Endothelial cell of umbilical vein (primary cell): ENCODE data around the gene S100A5. TPM values are rescaled to one million over a fixed set of nuclear protein-coding genes. Genes with fewer than 3 reads are reported as not detected.

ENCODE experiments used
- BruUV-seq: library from RNA; stranded (reverse); fragments of 400-500 nt; replicated peaks from 2 replicates; lab custom pipeline; 2021; lab: Mats Ljungman, UMichigan
- CTCF ChIA-PET: fragments of 300-600, 350-600 bp; sonication (Branson Sonifier 250); formaldehyde crosslinking; loops from one replicate; lab custom pipeline; 2021; ENCODE audit warnings: antibody characterized with exemption, inconsistent platforms; lab: Charles Lee
- POLR2A ChIA-PET: fragments of 300-600, 350-600 bp; sonication (Branson Sonifier 250); formaldehyde crosslinking; loops from one replicate; lab custom pipeline; 2021; ENCODE audit warnings: antibody characterized with exemption, inconsistent platforms; lab: Charles Lee
- DNase-seq: peaks from one replicate; pipeline ENCODE4 v3.0.0-alpha.2; 2011; ENCODE audit warnings: low read depth, low spot score
- FAIRE-seq: peaks from 2 replicates; lab custom pipeline; 2011; peaks lifted over from hg19 to GRCh38; lab: Jason Lieb, UNC
- H2AFZ ChIP-seq: 2 replicates; pipeline ENCODE4 v1.6.0; 2012; ENCODE audit warnings: low read depth, low read length, control low read depth, inconsistent platforms
- H3K27ac ChIP-seq: 2 replicates; pipeline ENCODE4 v1.5.1; 2011; ENCODE audit warnings: low read depth, mild to moderate bottlenecking, control low read depth, low read length, moderate library complexity; ENCODE audit not compliant: insufficient read depth
- H3K27me3 ChIP-seq, 2 experiments: 2 replicates each; pipeline versions ENCODE4 v1.6.0 to v1.6.1; 2011; ENCODE audit warnings: low read length in 2 of 2, mixed read lengths in 1 of 2; ENCODE audit not compliant: control insufficient read depth in 2 of 2, insufficient read depth in 2 of 2
- H3K36me3 ChIP-seq, 2 experiments: 2 replicates in 1 of 2; 3 replicates in 1 of 2; pipeline ENCODE4 v1.5.1; 2011; ENCODE audit warnings: low read length in 2 of 2, mild to moderate bottlenecking in 1 of 2, moderate library complexity in 1 of 2; ENCODE audit not compliant: control insufficient read depth in 2 of 2, insufficient read depth in 2 of 2; ENCODE audit errors: extremely low read depth in 1 of 2
- H3K4me1 ChIP-seq: 3 replicates; pipeline ENCODE4 v1.5.1; 2011; ENCODE audit warnings: mild to moderate bottlenecking, low read length; ENCODE audit not compliant: control insufficient read depth, insufficient read depth; ENCODE audit errors: extremely low read depth
- H3K4me2 ChIP-seq: 2 replicates; pipeline ENCODE4 v1.6.1; 2011; ENCODE audit warnings: low read length, control low read depth, mixed read lengths; ENCODE audit not compliant: insufficient read depth
- H3K4me3 ChIP-seq, 3 experiments: fragments of 200-600 bp in 1 of 3; sonication (generic), shearing (Covaris generic) in 1 of 3; replicated peaks in 1 of 3; 2 replicates each; pipeline ENCODE4 v1.5.1; 2011 to 2016; ENCODE audit warnings: control low read depth in 3 of 3, low read length in 3 of 3, mild to moderate bottlenecking in 2 of 3, inconsistent platforms in 1 of 3, low read depth in 1 of 3, moderate library complexity in 1 of 3; ENCODE audit not compliant: insufficient read depth in 1 of 3
- H3K79me2 ChIP-seq: 2 replicates; pipeline ENCODE4 v1.6.0; 2012; ENCODE audit warnings: low read length, inconsistent platforms; ENCODE audit not compliant: control insufficient read depth, insufficient read depth
- H3K9ac ChIP-seq: replicated peaks from 2 replicates; pipeline ENCODE3; 2011; ENCODE audit warnings: low read length, control low read depth; ENCODE audit not compliant: insufficient read depth; ENCODE audit errors: extremely low read depth
- H3K9me1 ChIP-seq: replicated peaks from 3 replicates; pipeline ENCODE4 v1.6.0; 2011; ENCODE audit warnings: mild to moderate bottlenecking, low read length; ENCODE audit not compliant: control insufficient read depth, insufficient read depth; ENCODE audit errors: extremely low read depth
- H3K9me3 ChIP-seq: replicated peaks from 2 replicates; pipeline ENCODE4 v1.5.1; 2012; ENCODE audit warnings: low read length, inconsistent platforms; ENCODE audit not compliant: control insufficient read depth, insufficient read depth
- H4K20me1 ChIP-seq: replicated peaks from 2 replicates; pipeline ENCODE3; 2011; ENCODE audit warnings: mild to moderate bottlenecking, low read length; ENCODE audit not compliant: control insufficient read depth, insufficient read depth; ENCODE audit errors: extremely low read depth
- CTCF ChIP-seq, 2 donors: IDR thresholded peaks; 1 replicate in 1 of 2; 2 replicates in 1 of 2; pipeline ENCODE4 v1.5.1; 2011; ENCODE audit warnings: low read length in 2 of 2, mild to moderate bottlenecking in 2 of 2, moderate library complexity in 2 of 2, control low read depth in 1 of 2, inconsistent platforms in 1 of 2, low read depth in 1 of 2; ENCODE audit not compliant: insufficient read depth in 1 of 2; ENCODE audit errors: extremely low read depth in 1 of 2
- EZH2 ChIP-seq: IDR thresholded peaks from 2 replicates; pipeline ENCODE4 v1.6.1; 2012; ENCODE audit warnings: borderline replicate concordance, low read depth, mild to moderate bottlenecking, moderate library complexity, low read length, inconsistent platforms; ENCODE audit not compliant: severe bottlenecking
- FOS ChIP-seq: IDR thresholded peaks from 2 replicates; pipeline ENCODE4 v1.6.1; 2011; ENCODE audit warnings: mild to moderate bottlenecking, low read length, moderate library complexity, borderline replicate concordance; ENCODE audit not compliant: insufficient read depth
- GATA2 ChIP-seq: IDR thresholded peaks from 2 replicates; pipeline ENCODE4 v1.7.0; 2011; ENCODE audit warnings: low read depth, mild to moderate bottlenecking, moderate library complexity, mixed read lengths, low read length; ENCODE audit not compliant: insufficient read length, insufficient read depth
- JUN ChIP-seq: IDR thresholded peaks from 2 replicates; pipeline ENCODE4 v1.6.1; 2011; ENCODE audit warnings: borderline replicate concordance, low read depth; ENCODE audit not compliant: insufficient read length, insufficient read depth
- MAX ChIP-seq: IDR thresholded peaks from 2 replicates; pipeline ENCODE4 v1.6.1; 2011; ENCODE audit not compliant: insufficient read depth, insufficient read length
- MYC ChIP-seq: IDR thresholded peaks from one replicate; pipeline ENCODE4 v1.6.1; 2011; ENCODE audit warnings: mild to moderate bottlenecking, low read depth, low read length
- POLR2A ChIP-seq: IDR thresholded peaks from 2 replicates; pipeline ENCODE4 v1.6.1; 2012; ENCODE audit warnings: low read depth, mild to moderate bottlenecking, control low read depth, low read length
- POLR2AphosphoS5 ChIP-seq: IDR thresholded peaks from 2 replicates; pipeline ENCODE4 v1.6.1; 2012; ENCODE audit warnings: low read depth, mild to moderate bottlenecking, control low read depth, low read length, moderate library complexity; ENCODE audit not compliant: insufficient read depth
- dilution Hi-C: fragments of 300-500 bp; cut with MboI; formaldehyde crosslinking; loops from one replicate; pipeline ENCODE4 v1.15.0; 2019; ENCODE audit warnings: low sequenced_read_pairs; ENCODE audit not compliant: extremely low pct_ligation_motif_present
- intact Hi-C: fragments of 100-400 bp; cut with micrococcal nuclease; formaldehyde crosslinking; loops from one replicate; pipeline ENCODE4 v1.10.0; 2022
- polyA plus RNA-seq, 4 experiments: library from polyadenylated mRNA; depleted of rRNA in 3 of 4; stranded (reverse) in 3 of 4; unstranded in 1 of 4; fragments of >200 nt; gene quantifications; 2 replicates each; pipeline versions ENCODE4 v1.2.1 to v1.2.3, GENCODE V29; 2011 to 2012; ENCODE audit warnings: missing spikeins in 1 of 4
- total RNA-seq: library from RNA; stranded (reverse); gene quantifications from 2 replicates; pipeline ENCODE4 v1.2.3, GENCODE V29; 2021

The S100A5 gene
- total and polyA plus RNA-seq, 2 donors (not counting 3 experiments of a cell fraction or from before 2014, with no cell fraction given) = not detected

- TSS peak; percentile 61 for BruUV-seq
- no peaks in the 10 kb centered on the region for H3K9me3 ChIP-seq
- peak; percentile 39 for DNase-seq
- FAIRE-seq = no peak
- peak overlapping the region; percentile 99 for H3K27ac ChIP-seq
- ChIA-PET CTCF (interaction anchor here (0.6 to 6.3 kb wide), 21 partner anchors 9 to 215 kb away, joined by 3 to 216 read pairs (median 5); partner anchors contain the start of genes CHTOP, S100A13, S100A14 and S100A4), POLR2A (interaction anchor here (1.2 to 1.5 kb wide), 5 partner anchors 32 to 66 kb away, joined by 4 to 14 read pairs (median 5); partner anchors contain the start of genes CHTOP, S100A13 and S100A6)
- H3K4me1 ChIP-seq = peaks cover 34% of the 10 kb centered on the region
- peak overlapping the region; percentile 50 for H3K9ac ChIP-seq
- H3K27me3 ChIP-seq = no peaks in the 10 kb centered on the region
- intact Hi-C loops (loop anchor here (1.0 to 2.0 kb wide), 7 partner anchors 34 to 215 kb away; partner anchors contain the start of genes S100A13 and SNAPIN), dilution Hi-C loops (no loop called here)
- H3K4me3 ChIP-seq = no peak overlapping the region
- H3K36me3 ChIP-seq = no peaks in the 10 kb centered on the region
- peak overlapping the region; percentile 5 for H2AFZ ChIP-seq
- H3K9me1 ChIP-seq = no peaks in the 10 kb centered on the region
- no peaks in the 10 kb centered on the region for H3K79me2 ChIP-seq
- no peaks in the 10 kb centered on the region for H4K20me1 ChIP-seq
- TF ChIP-seq JUN (no peak), MYC (no peak), MAX (no peak), CTCF (IDR thresholded peaks at IDR 0.05; ENCODE audit: extremely low read depth in 1 of 2, insufficient read depth in 1 of 2, low read depth in 1 of 2, low read length in 2 of 2) (no peak), EZH2 (no peak), GATA2 (no peak), POLR2A (no peak), POLR2AphosphoS5 (no peak), FOS (no peak)
- peak overlapping the region; percentile 4 for H3K4me2 ChIP-seq
These were observed 27.1 kb upstream of the S100A5 start for GRCh38 chr1:153567621-153568366.
